ENCODE results near the gene TMX3. TPM values are rescaled to one million over a fixed set of nuclear protein-coding genes. Genes with fewer than 3 reads are reported as not detected.

TMX3 gene
- total RNA-seq, 1 experiment from 2014 or later: 39.5 TPM

DNA sequence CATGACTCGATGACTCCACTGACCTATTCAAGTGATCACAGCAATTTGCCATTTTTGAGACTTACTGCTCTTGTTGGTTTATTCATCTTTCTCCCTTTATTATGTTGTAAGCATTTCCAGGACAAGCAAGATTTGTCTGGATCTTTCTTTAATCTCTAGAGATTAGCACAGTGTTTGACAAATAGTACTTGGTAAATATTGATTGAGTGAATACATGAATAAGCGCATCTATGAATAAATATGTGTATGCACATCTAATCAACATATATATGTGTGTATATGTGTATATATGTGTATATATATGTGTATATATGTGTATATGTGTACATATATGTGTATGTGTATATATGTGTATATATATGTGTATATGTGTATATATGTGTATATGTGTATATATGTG lies 7.3 kb downstream of the TMX3 start:
- Histone ChIP-seq H3K23me2 (ENCODE audit: insufficient read length, low read depth, low read length, poor library complexity, severe bottlenecking) (no peaks in the 10 kb centered on the region), H2BK15ac (ENCODE audit: low read depth, low read length) (no peak overlapping the region), H2AK5ac (ENCODE audit: insufficient read length, low read length) (no peak overlapping the region), H2BK20ac (ENCODE audit: low read depth, low read length, poor library complexity, severe bottlenecking) (no peak overlapping the region), H2BK12ac (ENCODE audit: insufficient read length, low read depth, low read length) (no peak overlapping the region), H4K20me1 (ENCODE audit: control insufficient read depth, insufficient read depth, insufficient read length) (no peaks in the 10 kb centered on the region), H3K18ac (ENCODE audit: insufficient read length, low read depth, low read length) (no peak overlapping the region), H3K27ac (ENCODE audit: insufficient read length, low read depth, low read length) (no peak overlapping the region), H3K9ac (ENCODE audit: extremely low read depth, insufficient read length, low read length) (no peak overlapping the region), H3K4me1 (ENCODE audit: insufficient read depth, low read length) (no peaks in the 10 kb centered on the region), H3K9me3 (ENCODE audit: control insufficient read depth, low read depth, low read length) (no peaks in the 10 kb centered on the region), H3T11ph (ENCODE audit: low read length) (no peak overlapping the region), H2BK5ac (ENCODE audit: insufficient read length, low read length) (no peak overlapping the region), H3K23ac (ENCODE audit: insufficient read length, low read depth, low read length) (no peak overlapping the region), H3K79me2 (ENCODE audit: insufficient read depth, low read length) (no peaks in the 10 kb centered on the region), H3K4ac (ENCODE audit: low read depth, low read length) (no peak overlapping the region), H3K14ac (ENCODE audit: insufficient read depth, low read length) (no peak overlapping the region), H2BK120ac (ENCODE audit: low read depth, low read length, poor library complexity, severe bottlenecking) (no peak overlapping the region), H3K79me1 (ENCODE audit: insufficient read depth, low read depth, low read length, poor library complexity, severe bottlenecking) (peaks cover 3% of the 10 kb centered on the region), H3K27me3 (ENCODE audit: insufficient read depth, low read length) (no peaks in the 10 kb centered on the region), H4K5ac (ENCODE audit: insufficient read length, low read depth, low read length) (no peak overlapping the region), H3K56ac (ENCODE audit: insufficient read length, low read depth, low read length) (no peak overlapping the region), H3K4me2 (ENCODE audit: insufficient read depth, insufficient read length, low read length) (no peak overlapping the region), H4K8ac (replicated peaks; ENCODE audit: insufficient read length, low read depth, low read length) (no peak overlapping the region), H4K91ac (ENCODE audit: insufficient read length, low read depth, low read length) (no peak overlapping the region), H2AFZ (ENCODE audit: low read length) (no peak overlapping the region)
- no CpG with 5 or more reads among the region's 2 CpGs for WGBS (ENCODE audit: extremely low coverage, insufficient read length, low lambda C conversion rate)
- peaks cover 36 to 75% (median 71%) of the 10 kb centered on the region in 3 experiments for H3K36me3 Mint-ChIP-seq (ENCODE audit: insufficient read depth in 1 of 3, low read depth in 3 of 3)
- TF ChIP-seq, protein P1, sequence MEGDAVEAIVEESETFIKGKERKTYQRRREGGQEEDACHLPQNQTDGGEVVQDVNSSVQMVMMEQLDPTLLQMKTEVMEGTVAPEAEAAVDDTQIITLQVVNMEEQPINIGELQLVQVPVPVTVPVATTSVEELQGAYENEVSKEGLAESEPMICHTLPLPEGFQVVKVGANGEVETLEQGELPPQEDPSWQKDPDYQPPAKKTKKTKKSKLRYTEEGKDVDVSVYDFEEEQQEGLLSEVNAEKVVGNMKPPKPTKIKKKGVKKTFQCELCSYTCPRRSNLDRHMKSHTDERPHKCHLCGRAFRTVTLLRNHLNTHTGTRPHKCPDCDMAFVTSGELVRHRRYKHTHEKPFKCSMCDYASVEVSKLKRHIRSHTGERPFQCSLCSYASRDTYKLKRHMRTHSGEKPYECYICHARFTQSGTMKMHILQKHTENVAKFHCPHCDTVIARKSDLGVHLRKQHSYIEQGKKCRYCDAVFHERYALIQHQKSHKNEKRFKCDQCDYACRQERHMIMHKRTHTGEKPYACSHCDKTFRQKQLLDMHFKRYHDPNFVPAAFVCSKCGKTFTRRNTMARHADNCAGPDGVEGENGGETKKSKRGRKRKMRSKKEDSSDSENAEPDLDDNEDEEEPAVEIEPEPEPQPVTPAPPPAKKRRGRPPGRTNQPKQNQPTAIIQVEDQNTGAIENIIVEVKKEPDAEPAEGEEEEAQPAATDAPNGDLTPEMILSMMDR (conservative IDR thresholded peaks at IDR 0.05): no peak
- H3K4me3 Mint-ChIP-seq: no peak overlapping the region
- H3K27ac Mint-ChIP-seq: no peak overlapping the region; a peak in 1 of 7 replicates
- no peak for DNase-seq
- H3K9me3 Mint-ChIP-seq: no peaks in the 10 kb centered on the region
- H3K4me1 Mint-ChIP-seq: no peaks in the 10 kb centered on the region
- H3K27me3 Mint-ChIP-seq (ENCODE audit: low read depth): no peaks in the 10 kb centered on the region
